Smooth muscle cell (in vitro differentiated cells): Measurements from ENCODE around the gene FAM162A. TPM values are rescaled to one million over a fixed set of nuclear protein-coding genes. Genes with fewer than 3 reads are reported as not detected.

Source experiments
- DNase-seq: peaks from one replicate; lab custom pipeline; 2025; ENCODE audit not compliant: unreplicated experiment; lab: John Stamatoyannopoulos, UW
- H2AFZ ChIP-seq: fragments of 200-600 bp; sonication (generic); 2 replicates; pipeline ENCODE4 v1.6.0; 2016; ENCODE audit warnings: antibody characterized with exemption, low read depth, mild to moderate bottlenecking
- H3F3A ChIP-seq: fragments of 200-600 bp; sonication (generic); 2 replicates; pipeline ENCODE4 v1.6.0; 2017; ENCODE audit warnings: antibody characterized with exemption, low read depth
- H3K27ac ChIP-seq: fragments of 200-600 bp; sonication (generic); 2 replicates; pipeline ENCODE4 v1.5.1; 2016; ENCODE audit warnings: low read depth, mild to moderate bottlenecking
- H3K27me3 ChIP-seq: fragments of 200-600 bp; sonication (generic); 2 replicates; pipeline ENCODE4 v1.6.1; 2016; ENCODE audit warnings: low read depth, mild to moderate bottlenecking
- H3K36me3 ChIP-seq: fragments of 200-600 bp; sonication (generic); 2 replicates; pipeline ENCODE4 v1.5.1; 2016; ENCODE audit warnings: low read depth
- H3K4me1 ChIP-seq: fragments of 200-600 bp; sonication (generic); 2 replicates; pipeline ENCODE4 v1.5.1; 2016; ENCODE audit warnings: low read depth
- H3K4me2 ChIP-seq: fragments of 200-600 bp; sonication (generic); 2 replicates; pipeline ENCODE4 v1.6.0; 2016; ENCODE audit warnings: mild to moderate bottlenecking
- H3K4me3 ChIP-seq: fragments of 200-600 bp; sonication (generic); 2 replicates; pipeline ENCODE4 v1.5.1; 2016; ENCODE audit warnings: mild to moderate bottlenecking
- H3K79me2 ChIP-seq: fragments of 200-600 bp; sonication (generic); 2 replicates; pipeline ENCODE4 v1.6.0; 2016; ENCODE audit warnings: low read depth, mild to moderate bottlenecking
- H3K9ac ChIP-seq: fragments of 200-600 bp; sonication (generic); 2 replicates; pipeline ENCODE4 v1.6.0; 2016; ENCODE audit warnings: low read depth
- H3K9me3 ChIP-seq: fragments of 200-600 bp; sonication (generic); replicated peaks from 2 replicates; pipeline ENCODE4 v1.5.1; 2016; ENCODE audit warnings: low read depth
- H4K20me1 ChIP-seq: fragments of 200-600 bp; sonication (generic); 2 replicates; pipeline ENCODE4 v1.6.0; 2016; ENCODE audit warnings: low read depth
- CTCF ChIP-seq: fragments of 200-600 bp; sonication (generic); IDR thresholded peaks from 2 replicates; pipeline ENCODE4 v1.5.1; 2017; ENCODE audit warnings: borderline replicate concordance, mild to moderate bottlenecking, antibody characterized with exemption; ENCODE audit not compliant: insufficient read depth, poor library complexity, severe bottlenecking
- WGBS: methylation state at CpG from one replicate; pipeline ENCODE4 v1.1.7; 2016; ENCODE audit warnings: low lambda C conversion rate; 5-methylcytosine and 5-hydroxymethylcytosine counted together
- polyA plus RNA-seq: library from polyadenylated mRNA; unstranded; fragments of >200 nt; fragmentation: Nextera tagmentation; extraction: Ambion mirVana; gene quantifications from 2 replicates; pipeline ENCODE4 v1.2.1, GENCODE V29; 2016
- total RNA-seq: library from RNA; depleted of rRNA; stranded (reverse); fragments of >200 nt; gene quantifications from 2 replicates; pipeline ENCODE4 v1.2.3, GENCODE V29; 2014

The FAM162A gene
- total and polyA plus RNA-seq, 2 experiments from 2014 or later: 117 to 219 TPM

- no peaks in the 10 kb centered on the region for H3K9me3 ChIP-seq
- H3K36me3 ChIP-seq: peaks cover 7% of the 10 kb centered on the region
- no peaks in the 10 kb centered on the region for H3K4me1 ChIP-seq
- H3K79me2 ChIP-seq: peaks cover 12% of the 10 kb centered on the region
- H3K9ac ChIP-seq: no peak overlapping the region
- 92% methylated on average over 6 of the region's 6 CpGs for WGBS
- no peak for TF ChIP-seq CTCF
- no peaks in the 10 kb centered on the region for H3F3A ChIP-seq
- no peak for DNase-seq
- H4K20me1 ChIP-seq: peaks cover 4% of the 10 kb centered on the region
- no peak overlapping the region for H3K4me2 ChIP-seq
- H3K27ac ChIP-seq: no peak overlapping the region
- H3K27me3 ChIP-seq: no peaks in the 10 kb centered on the region
- H2AFZ ChIP-seq: no peak overlapping the region
- no peak overlapping the region for H3K4me3 ChIP-seq
Observed at GRCh38 chr3:122409446-122409845, 25.5 kb downstream of the FAM162A start.

- Histone ChIP-seq H4K20me1 (peaks cover 4% of the 10 kb centered on the region), H3K79me2 (peaks cover 18% of the 10 kb centered on the region), H3K27ac (no peak overlapping the region), H3K9me3 (no peaks in the 10 kb centered on the region), H3K27me3 (no peaks in the 10 kb centered on the region), H3K36me3 (peaks cover 6% of the 10 kb centered on the region), H2AFZ (no peak overlapping the region), H3F3A (no peaks in the 10 kb centered on the region), H3K4me1 (peaks cover 4% of the 10 kb centered on the region), H3K9ac (no peak overlapping the region), H3K4me2 (no peak overlapping the region), H3K4me3 (no peak overlapping the region)
- 97% methylated on average over 4 of the region's 4 CpGs for WGBS
- no peak for DNase-seq
- TF ChIP-seq CTCF: no peak
Observed at GRCh38 chr3:122410111-122410510, 26.1 kb downstream of the FAM162A start.

- peaks cover 3% of the 10 kb centered on the region for H3K36me3 ChIP-seq
- WGBS: 91% methylated on average over 6 of the region's 6 CpGs
- TF ChIP-seq CTCF: no peak
Observed at GRCh38 chr3:122410639-122411038, 26.7 kb downstream of the FAM162A start.

GRCh38 chr3:122414391-122414790, 30.4 kb downstream of the FAM162A start:
- H3K4me2 ChIP-seq: peak overlapping the region; percentile 96
- 93% methylated on average over 3 of the region's 3 CpGs for WGBS
- DNase-seq: no peak
- no peak for TF ChIP-seq CTCF
- H3K27ac ChIP-seq: no peak overlapping the region
- peaks cover 26% of the 10 kb centered on the region for H3K79me2 ChIP-seq
- H3K4me3 ChIP-seq: no peak overlapping the region
- no peaks in the 10 kb centered on the region for H4K20me1 ChIP-seq
- H2AFZ ChIP-seq: no peak overlapping the region
- H3K9me3 ChIP-seq: no peaks in the 10 kb centered on the region
- peaks cover 15% of the 10 kb centered on the region for H3K4me1 ChIP-seq
- H3K36me3 ChIP-seq: no peaks in the 10 kb centered on the region
- no peaks in the 10 kb centered on the region for H3K27me3 ChIP-seq
- no peak overlapping the region for H3K9ac ChIP-seq
- H3F3A ChIP-seq: no peaks in the 10 kb centered on the region

More at GRCh38 chr3:122410639-122411038, 26.7 kb downstream of the FAM162A start:
- Histone ChIP-seq H3K4me2 (no peak overlapping the region), H2AFZ (no peak overlapping the region), H3K4me3 (no peak overlapping the region), H3F3A (no peaks in the 10 kb centered on the region), H3K4me1 (peaks cover 7% of the 10 kb centered on the region), H4K20me1 (peaks cover 4% of the 10 kb centered on the region), H3K79me2 (peaks cover 22% of the 10 kb centered on the region), H3K9me3 (no peaks in the 10 kb centered on the region), H3K27me3 (no peaks in the 10 kb centered on the region), H3K9ac (no peak overlapping the region), H3K27ac (no peak overlapping the region)
- DNase-seq: no peak
